Stimulated activated CD8-positive, alpha-beta memory T cell treated with anti-CD3 and anti-CD28 coated beads, Interleukin-7, amount 100 ng/mL, for 24 hours (primary cell): ENCODE measurements around the gene ANKRD65.
"Not testable (repeated sequence)": the region's sequence is repeated elsewhere in the genome, so short reads cannot be mapped to it uniquely, and the experiment has no call there.

Source experiments
- DNase-seq: peaks from one replicate; pipeline ENCODE4 v3.0.0-alpha.2; 2020; ENCODE audit warnings: low read depth

ANKRD65 gene

GRCh38 chr1:1393428-1393827 lies 27.6 kb downstream of the ANKRD65 start:
- no peak for DNase-seq

- DNase-seq, result no peak
These were observed 28.1 kb downstream of the ANKRD65 start for GRCh38 chr1:1393014-1393413.

DNA sequence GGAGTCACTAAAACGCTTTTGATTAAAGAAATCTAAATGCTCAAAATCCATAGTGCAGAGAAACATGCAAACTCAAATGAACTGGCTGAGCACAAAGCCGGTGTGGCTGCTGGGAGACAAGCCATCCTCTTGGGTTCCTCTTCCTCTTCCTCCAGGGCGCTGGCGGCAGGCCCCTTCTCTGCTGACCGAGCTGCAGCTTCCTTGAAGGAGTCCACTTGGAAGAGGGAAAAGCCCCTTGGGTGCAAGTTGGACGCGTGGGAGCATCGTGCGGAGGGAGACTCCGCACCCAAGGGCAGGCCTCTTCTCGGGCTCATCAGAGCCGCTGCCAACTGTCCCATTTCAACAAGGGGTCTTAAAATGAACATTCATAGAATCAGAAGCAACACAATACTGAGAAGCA lies 29.9 kb downstream of the ANKRD65 start:
- DNase-seq, result no peak

GRCh38 chr1:1390675-1391074 lies 30.4 kb downstream of the ANKRD65 start:
- no peak for DNase-seq

- DNase-seq, result no peak
These were observed 33.0 kb downstream of the ANKRD65 start for GRCh38 chr1:1388078-1388472.

DNA sequence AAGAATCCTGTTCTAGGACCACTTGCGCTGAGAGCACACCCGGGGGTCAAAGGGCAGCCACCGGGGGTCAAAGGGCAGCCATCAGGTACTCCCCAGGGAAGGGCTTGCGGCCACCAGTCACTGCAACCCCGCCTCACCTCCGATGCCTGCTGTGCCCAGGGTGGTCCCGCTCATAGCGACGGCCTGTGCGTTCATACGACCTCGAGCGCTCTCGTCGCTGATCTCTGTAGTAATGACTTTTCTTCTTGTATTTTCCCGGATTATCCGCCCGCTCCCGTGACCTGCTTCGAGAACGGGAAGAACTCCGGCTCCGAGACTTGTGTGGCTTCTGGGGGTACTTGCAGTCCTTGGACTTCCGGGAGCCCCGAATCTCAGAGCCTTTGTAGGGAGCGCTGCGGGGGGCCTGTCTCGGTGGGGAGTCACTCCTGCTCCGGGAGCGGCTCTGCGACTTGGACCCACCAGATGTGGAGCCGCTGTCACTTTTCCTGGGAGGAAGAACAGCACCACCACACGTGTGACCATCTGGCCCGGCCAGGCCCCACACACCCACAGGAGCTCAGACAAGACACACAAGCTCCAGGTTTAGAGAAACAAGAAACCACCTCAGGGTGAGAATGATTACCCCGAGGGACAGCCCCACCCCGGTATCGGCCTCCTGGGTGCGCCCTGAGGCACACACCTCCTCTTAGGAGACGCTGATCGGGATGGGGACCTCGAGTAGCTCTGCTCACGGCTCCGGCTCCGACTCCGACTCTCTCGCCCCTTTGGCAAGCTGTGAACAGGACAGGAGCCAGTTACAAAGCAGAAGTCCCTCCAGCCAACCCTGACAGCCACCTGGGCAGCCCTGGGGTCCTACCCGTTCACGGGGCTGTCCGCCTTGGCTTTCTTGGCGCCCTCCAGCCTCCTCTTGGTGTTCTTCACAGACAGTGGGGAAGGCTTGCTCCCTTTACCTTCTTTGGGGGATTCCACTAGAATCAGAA lies 33.7 kb downstream of the ANKRD65 start:
- DNase-seq, result no peak

- DNase-seq, result no peak
These were observed 35.1 kb downstream of the ANKRD65 start for GRCh38 chr1:1385931-1386330.

GRCh38 chr1:1385339-1385738 lies 35.7 kb downstream of the ANKRD65 start:
- not testable (repeated sequence) for DNase-seq

- DNase-seq, result no peak
These were observed 39.8 kb downstream of the ANKRD65 start for GRCh38 chr1:1381294-1381693.

GRCh38 chr1:1380860-1381259 lies 40.2 kb downstream of the ANKRD65 start:
- DNase-seq, result no peak

- DNase-seq, result no peak
These were observed 43.4 kb downstream of the ANKRD65 start for GRCh38 chr1:1377540-1378205.

DNA sequence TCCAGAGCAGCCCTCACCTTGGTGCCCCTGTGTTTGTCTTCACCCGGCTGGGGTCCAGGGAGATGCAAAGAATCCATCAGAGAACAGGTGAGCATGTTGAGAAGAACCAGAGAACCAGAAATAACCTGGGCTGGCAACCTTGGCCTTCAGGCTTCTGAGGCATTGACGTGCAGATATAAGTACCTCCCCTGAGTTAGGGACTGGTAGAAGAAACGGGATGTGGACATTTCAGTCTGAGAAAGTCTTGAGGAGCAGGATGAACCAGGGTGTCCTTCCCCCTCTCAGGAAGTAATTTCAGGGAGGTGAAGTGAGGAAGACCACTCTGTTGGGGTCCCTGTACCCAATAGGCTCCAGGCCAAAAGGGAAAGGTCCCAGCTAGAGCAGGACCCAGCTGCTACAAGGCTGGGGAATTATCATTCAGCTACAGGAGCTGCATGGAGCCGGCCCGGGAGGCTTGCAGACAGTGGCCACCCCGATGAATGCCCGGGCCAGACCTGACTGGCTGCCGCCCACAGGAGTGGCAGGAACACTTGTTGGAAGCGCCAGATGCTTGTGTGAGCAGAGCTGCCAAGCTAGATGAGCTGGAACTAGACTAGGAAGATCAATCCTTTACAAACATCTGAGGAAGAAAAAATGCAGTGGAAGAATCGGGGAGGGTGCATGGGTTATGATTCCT lies 44.4 kb downstream of the ANKRD65 start:
- DNase-seq, result no peak

- peak; percentile 86 for DNase-seq
These were observed 46.0 kb downstream of the ANKRD65 start, which contains the start of gene AURKAIP1 for GRCh38 chr1:1374929-1375662. Gene AURKAIP1 (minus strand): TSS chr1:1375207. CDS start chr1:1374756, 451 bp downstream.

GRCh38 chr1:1374589-1374928 lies 46.5 kb downstream of the ANKRD65 start:
- DNase-seq, result no peak

- no peak for DNase-seq
These were observed 47.1 kb downstream of the ANKRD65 start for GRCh38 chr1:1373815-1374588.

- no peak for DNase-seq
These were observed 47.8 kb downstream of the ANKRD65 start for GRCh38 chr1:1373051-1373814.

- DNase-seq, result peak; percentile 75
These were observed 49.0 kb downstream of the ANKRD65 start for GRCh38 chr1:1371746-1372711.

- no peak for DNase-seq
These were observed 49.7 kb downstream of the ANKRD65 start for GRCh38 chr1:1371364-1371745.

- no peak for DNase-seq
These were observed 50.2 kb downstream of the ANKRD65 start for GRCh38 chr1:1370771-1371300.
